Epithelial cell of prostate (primary cell): ENCODE data around the gene CNPY3.
"Not testable (repeated sequence)": the region's sequence is repeated elsewhere in the genome, so short reads cannot be mapped to it uniquely, and the experiment has no call there.

Experiments used
- DNase-seq: peaks from one replicate; pipeline ENCODE4 v3.0.0-alpha.2; 2011; ENCODE audit warnings: low read depth, low spot score
- H3K27ac ChIP-seq: fragments of 450-650 bp; 2 replicates; pipeline ENCODE4 v1.5.1; 2017; ENCODE audit warnings: mild to moderate bottlenecking

CNPY3 gene

DNA sequence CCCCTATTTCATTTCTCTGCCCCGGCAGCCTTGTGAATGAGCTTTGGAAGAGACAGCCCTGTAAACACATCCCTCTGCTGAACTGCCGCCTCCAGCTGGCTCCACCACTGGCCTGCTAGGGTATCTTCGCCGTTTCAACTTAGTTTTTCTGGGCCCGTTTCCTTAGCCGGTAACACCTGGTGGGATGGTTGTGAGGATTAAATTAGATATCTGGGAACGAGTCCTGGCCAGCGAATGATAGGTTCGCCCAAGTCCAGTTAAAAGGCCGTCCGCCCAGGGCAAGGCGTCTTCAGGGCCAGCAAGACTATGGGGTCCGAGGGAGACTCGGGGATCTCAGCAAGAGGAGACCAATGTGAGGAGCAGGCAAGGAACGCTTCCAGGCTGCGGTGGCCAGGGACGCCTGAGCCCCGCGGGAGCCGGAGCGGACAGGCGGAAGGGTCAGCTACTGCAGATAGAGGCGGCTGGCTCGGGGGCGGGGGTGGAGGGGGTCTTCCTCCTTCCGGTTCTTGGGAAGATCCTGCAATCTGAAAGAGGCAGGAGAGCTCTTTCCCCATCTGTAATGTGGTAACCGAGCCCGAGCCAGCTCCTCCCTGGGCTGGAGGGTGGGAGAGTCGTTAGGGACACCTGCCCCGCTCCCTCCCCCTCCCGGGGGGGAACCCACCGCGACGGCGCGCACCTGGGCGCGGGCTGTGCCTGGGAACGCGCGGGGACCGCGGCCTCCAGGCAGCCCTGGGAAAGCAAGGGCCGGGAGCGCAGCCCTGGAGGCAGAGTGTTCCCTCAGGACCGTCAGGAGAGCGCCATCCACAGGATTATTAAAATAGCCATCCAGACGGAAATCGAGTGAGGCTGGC is 17.9 kb upstream of the CNPY3 start:
- DNase-seq: no peak
- no peak overlapping the region for H3K27ac ChIP-seq

DNA sequence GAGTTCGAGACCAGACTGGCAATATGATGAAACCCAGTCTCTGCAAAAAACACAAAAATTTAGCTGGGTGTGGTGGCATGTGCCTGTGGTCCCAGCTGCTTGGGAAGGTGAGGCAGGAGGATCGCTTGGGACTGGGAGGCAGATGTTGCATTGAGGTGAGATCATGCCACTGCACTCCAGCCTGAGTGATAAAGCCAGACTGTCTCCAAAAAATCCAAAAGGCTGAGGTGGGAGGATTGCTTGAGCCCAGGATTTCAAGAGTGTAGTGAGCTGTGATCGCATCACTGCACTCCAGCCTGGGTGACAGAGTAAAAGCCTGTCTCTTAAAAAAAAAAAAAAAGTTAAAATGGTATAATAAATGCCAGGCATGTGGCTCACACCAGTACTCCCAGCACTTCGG is 14.7 kb upstream of the CNPY3 start:
- DNase-seq: no peak
- no peak overlapping the region for H3K27ac ChIP-seq

DNA sequence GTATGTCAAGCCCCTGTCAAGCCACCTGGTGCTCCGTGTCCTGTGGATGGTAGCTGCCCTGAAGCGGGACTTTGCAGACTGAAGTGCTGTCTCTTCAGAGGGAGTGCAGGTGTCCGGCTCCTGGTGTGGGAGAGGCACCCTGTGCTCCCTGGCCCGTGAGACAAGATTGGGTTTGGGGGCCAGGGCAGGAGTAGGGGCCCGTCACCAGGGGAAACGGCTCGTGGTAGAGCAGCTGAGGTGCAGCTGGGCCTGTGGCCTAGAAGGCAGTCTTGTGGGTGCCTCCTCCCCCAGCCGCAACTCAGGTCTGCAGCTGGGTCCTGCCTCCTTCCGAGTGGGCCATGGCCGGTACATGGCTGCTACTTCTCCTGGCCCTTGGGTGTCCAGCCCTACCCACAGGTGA is 13.5 kb upstream of the CNPY3 start, which contains the start of gene PTCRA:
TSS of gene PTCRA (plus strand) at position 322 of the 400 bp plus-strand sequence. CDS start at position 339, 17 bp downstream.
- no peak within 1 kb of the TSS for H3K27ac ChIP-seq
- no peak for DNase-seq

DNA sequence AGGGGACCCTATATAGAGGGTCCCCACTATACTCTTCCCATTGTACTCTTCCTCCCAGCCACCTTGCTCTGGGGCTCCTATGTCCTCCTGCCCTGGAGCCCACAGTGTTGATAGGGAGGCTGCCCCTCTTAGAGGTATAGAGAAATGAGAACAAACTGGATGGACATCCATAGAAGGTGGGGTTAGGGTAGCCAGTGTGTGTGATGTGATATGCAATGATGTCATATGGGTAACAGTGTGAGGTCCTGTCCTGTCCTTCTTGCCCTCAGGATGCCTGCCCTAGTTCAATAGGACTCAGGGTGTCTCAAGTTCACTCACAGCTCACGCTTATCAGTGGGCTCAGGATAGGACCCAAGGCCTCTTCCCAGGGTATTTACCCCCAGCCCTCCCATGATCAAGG is 13.0 kb upstream of the CNPY3 start:
- no peak for DNase-seq
- H3K27ac ChIP-seq: no peak overlapping the region

DNA sequence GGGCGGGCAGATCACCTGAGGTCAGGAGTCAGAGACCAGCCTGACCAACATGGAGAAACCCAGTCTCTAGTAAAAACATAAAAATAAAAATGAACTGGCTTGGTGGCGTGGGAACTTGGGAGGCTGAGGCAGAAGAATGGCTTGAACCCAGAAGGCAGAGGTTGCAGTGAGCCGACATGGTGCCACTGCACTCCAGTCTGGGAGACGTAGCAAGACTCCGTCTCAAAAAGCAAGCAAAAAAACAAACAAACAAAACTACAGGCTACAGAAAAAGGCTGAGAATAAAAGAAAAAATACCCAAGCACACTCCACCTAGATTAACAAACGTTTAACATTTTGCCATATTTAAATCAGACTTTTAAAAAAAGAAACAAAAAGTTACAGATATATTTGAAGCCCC is 7.5 kb upstream of the CNPY3 start:
- H3K27ac ChIP-seq: no peak overlapping the region
- DNase-seq: no peak

DNA sequence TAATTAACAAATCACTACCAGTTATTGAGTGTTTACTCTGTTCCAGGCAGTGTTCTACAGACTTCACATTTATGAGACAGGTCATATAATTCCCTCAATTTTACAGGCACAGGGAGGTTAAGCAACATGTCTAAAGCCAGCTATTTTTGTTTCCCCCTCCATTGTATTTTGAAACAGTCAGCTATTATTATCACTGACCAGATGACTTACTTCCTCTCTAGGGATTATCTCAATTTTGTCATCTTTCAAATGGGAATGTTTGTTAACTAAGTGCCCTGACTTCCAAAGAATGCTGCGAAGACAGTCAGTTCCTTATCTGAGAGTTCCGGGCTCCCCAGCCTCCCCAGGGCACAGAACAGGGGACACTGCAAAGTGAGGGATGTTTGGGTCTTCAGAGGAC is 5.6 kb upstream of the CNPY3 start:
- no peak overlapping the region for H3K27ac ChIP-seq
- DNase-seq: no peak

DNA sequence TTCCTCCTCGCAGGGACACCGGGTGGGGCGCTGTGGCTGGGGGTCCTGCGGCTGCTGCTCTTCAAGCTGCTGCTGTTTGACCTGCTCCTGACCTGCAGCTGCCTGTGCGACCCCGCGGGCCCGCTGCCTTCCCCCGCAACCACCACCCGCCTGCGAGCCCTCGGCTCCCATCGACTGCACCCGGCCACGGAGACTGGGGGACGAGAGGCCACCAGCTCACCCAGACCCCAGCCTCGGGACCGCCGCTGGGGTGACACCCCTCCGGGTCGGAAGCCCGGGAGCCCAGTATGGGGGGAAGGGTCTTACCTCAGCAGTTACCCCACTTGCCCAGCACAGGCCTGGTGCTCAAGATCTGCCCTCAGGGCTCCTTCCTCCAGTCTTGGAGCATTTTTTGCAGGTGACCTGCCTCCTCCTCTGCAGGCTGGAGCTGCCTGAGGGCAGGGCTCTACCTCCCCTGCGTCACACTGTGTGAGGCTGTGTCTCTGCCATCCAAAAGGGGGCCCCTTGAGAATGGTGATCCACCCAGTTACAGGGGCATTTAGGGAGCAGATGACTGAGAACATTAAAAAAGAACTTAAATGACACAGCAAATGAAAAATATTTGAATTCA is 3.9 kb upstream of the CNPY3 start:
- no peak overlapping the region for H3K27ac ChIP-seq
- DNase-seq: no peak

DNA sequence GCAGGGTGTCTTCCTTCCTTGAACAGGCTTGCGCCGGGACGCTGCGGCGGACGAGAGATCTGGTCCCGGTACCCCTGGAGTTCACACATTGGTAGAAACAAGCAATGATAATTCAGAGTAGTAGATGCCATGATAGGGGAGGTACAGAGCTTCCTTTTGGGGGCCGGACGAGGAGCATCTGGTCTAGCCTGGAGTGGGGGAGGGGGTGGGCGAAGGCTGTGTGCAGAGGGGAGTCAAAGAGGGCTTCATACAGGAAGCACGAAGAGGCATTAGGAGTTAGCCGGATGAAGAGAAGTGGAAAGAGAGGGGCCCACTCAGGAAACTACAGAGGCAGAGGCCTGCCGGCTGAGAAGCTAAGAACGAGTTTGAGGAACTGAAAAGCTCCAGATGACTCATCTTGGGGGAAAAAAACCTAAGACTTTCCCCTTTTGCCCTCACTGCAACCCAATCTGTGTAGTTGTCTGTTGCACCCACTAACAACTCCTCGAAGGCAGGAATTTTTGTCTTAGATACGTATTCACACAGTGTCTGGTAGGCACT is 611 bp downstream of the CNPY3 start:
- no peak for DNase-seq
- H3K27ac ChIP-seq: peak overlapping the region; percentile 90

DNA sequence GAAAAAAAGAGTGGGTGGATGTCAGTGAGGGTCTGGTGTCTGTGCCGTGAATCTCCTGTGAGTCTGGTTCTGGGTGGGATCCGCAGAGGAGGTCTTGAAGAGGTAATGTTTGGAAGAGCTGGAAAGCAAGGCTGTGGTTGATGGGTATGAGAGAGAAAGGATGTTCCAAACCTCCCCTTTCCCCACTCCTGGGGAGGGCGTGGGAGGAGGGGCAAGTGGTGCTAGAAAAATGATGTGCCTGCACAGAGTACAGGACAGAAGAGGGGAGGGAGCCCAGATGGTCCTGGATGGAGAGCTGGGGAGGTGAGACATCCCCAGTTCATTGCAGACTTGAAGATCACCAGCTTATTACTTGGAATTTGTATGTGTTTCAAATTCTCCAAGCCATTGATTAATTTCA is 3.1 kb downstream of the CNPY3 start:
- DNase-seq: no peak
- H3K27ac ChIP-seq: no peak overlapping the region

DNA sequence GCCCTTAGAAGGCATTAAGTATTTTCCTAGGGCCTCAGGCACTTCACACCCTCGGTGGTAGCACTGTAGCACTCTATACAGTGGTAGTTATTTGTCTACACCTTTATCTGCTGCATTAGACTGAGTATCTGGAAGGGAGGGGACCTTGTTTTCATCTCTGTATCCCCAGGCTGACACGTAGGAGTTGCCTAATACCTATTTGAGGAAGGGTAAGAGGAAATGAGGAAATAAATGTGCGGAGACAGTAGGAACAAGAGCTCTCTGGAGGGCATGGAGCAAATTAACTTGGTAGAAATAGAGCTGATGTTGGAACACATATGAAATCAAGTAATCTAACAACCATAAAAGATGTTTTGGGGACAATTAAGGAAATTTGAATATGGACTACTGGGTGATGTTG is 3.9 kb downstream of the CNPY3 start:
- H3K27ac ChIP-seq: no peak overlapping the region

DNA sequence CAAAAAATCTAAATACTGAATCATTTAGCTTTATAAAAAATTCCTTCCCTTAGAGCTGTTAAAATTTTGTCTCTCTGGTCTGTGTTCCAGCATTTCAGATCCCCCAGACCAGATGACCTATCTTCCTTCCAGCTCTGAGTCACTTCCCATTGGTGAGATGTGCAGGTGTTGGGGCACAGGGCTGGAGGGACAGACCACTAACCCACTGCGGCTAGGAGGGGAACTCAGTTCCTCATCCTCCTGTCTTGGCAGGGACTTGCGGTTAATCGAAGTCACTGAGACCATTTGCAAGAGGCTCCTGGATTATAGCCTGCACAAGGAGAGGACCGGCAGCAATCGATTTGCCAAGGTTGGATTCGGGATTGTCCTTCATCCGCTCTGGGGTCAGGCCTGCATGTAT is 6.0 kb downstream of the CNPY3 start:
- no peak for DNase-seq
- no peak overlapping the region for H3K27ac ChIP-seq

More for the DNA sequence above, 3.9 kb downstream of the CNPY3 start:
- no peak for DNase-seq

DNA sequence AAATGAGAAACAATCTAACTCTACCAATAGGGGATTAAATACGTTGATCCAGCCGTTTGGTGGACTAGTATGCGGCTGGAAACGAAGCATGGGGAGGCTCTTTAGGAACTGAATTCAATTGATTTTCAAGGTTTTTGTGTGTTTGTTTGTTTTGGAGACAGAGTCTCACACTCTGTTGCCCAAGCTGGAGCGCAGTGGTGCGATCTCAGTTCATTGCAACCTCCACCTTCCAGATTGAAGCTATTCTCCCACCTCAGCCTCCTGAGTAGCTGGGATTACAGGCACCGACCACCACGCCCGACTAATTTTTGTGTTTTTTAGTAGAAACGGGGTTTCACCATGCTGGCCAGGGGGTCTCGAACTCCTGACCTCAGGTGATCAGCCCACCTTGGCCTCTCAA is 7.1 kb downstream of the CNPY3 start:
- DNase-seq: no peak

DNA sequence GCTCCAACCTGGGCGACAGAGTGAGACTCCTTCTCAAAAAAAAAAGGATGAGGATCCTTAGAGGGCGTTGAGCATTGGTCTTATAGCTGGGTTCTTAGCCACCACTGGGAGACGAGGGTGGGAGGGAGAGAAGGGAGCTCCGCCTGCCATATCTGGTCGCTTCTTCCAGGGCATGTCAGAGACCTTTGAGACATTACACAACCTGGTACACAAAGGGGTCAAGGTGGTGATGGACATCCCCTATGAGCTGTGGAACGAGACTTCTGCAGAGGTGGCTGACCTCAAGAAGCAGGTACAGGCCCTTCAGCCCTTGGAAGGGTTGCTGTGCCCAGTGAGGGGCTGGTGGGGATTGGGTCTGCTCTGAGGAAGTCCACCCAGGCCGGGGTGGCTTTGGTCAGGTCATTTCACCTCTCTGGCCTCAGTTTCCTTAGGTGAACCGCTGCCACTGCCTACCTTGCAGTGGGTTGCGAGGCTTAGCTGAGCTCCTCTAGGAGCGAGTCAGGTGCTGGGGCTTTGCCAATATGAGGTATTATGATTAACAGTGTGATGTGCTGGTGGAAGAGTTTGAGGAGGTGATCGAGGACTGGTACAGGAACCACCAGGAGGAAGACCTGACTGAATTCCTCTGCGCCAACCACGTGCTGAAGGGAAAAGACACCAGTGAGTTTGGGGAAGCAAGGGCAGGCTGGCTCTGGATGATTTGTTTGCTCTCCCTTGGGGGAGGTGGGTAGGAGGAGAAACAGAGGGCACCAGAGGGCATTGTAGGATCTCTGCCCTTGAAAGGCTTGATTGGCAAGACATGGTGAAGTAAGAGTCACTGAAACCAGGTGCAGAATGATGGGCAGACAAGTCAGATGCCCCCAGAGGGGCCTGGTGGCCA is 8.5 kb downstream of the CNPY3 start:
- H3K27ac ChIP-seq: no peak overlapping the region
- DNase-seq: no peak

More for the DNA sequence above, 7.1 kb downstream of the CNPY3 start:
- H3K27ac ChIP-seq: no peak overlapping the region

DNA sequence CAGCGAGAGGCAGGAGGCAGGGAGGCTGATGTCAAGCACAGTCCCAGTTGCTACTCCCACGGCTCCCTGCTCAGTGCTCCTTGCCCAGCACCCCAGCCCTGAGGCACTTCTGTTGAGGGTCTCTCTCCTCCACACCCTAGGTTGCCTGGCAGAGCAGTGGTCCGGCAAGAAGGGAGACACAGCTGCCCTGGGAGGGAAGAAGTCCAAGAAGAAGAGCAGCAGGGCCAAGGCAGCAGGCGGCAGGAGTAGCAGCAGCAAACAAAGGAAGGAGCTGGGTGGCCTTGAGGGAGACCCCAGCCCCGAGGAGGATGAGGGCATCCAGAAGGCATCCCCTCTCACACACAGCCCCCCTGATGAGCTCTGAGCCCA is 9.1 kb downstream of the CNPY3 start:
- DNase-seq: no peak
- H3K27ac ChIP-seq: no peak overlapping the region

DNA sequence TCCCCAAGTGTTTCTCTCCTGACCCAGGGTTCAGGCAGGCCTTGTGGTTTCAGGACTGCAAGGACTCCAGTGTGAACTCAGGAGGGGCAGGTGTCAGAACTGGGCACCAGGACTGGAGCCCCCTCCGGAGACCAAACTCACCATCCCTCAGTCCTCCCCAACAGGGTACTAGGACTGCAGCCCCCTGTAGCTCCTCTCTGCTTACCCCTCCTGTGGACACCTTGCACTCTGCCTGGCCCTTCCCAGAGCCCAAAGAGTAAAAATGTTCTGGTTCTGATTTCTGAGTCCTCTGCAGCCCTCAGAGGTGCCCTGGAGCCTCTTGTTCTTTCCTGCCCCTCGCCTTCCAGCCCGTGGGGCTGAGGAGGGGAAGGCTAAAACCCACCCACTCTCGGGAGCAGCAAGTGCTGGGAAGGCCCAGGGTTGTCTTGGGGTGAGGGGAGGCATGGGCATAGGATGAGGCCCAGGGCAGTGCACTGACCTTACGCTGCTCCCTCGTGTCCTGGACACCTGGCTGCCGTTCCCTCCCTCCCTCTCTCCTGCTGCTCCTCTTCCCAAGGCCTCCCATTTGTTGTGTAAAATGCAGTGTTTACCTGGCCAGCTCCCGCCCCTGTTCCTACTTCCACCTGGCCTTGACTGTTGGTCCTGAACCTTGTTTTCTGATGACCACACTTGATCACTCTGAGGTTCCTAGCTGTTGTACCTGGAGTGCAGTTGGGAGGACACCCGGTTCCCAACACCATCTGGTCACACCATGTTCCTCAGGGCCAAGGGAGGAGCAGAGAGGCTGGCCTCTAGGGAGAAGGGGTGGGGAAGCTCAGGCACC is 9.9 kb downstream of the CNPY3 start:
- no peak overlapping the region for H3K27ac ChIP-seq
- no peak for DNase-seq

DNA sequence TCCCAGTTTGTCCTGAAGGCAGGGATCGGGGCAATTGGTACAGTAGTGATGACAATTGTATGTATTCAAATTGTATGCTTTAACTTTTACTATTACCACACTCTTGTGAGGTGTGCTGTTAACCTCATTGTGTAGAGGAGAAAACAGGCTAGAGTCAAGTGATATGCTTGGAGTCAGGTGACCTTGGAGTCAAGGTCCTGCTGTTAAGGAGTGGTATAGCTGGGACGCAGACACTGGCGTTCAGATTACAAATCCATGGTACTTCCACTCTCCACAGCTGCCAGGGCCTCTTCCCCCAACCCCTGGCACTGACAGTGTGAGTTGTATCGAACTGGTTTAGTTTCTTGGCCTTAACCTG is 10.5 kb downstream of the CNPY3 start:
- no peak overlapping the region for H3K27ac ChIP-seq
- DNase-seq: no peak

DNA sequence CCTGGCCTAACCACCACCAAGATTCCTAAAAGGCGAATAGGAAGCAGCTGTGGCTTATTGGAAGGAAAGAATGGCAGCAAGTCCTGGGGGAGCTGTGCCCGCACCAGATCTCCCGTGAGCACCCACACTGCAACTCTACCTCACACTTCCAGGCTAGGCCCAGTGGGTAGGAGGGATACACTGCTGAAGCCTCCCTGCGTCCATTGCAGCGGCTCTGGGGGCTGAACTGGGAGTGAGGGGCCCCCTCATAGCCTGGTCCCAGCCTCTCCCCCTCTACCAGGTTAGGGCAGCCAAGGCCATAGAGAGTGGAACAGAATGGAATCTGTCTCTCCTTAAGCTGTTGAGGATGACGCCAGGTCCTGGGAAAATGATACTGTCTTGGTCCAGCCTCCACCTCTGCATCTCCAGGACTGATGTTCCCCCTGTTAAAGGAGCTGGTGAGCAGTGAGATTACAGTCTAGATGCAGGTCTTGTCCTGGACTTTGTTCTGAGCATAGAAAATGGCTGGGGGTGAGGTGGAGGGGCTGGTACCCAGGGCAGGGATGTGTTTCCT is 11.3 kb downstream of the CNPY3 start:
- no peak overlapping the region for H3K27ac ChIP-seq
- DNase-seq: no peak

DNA sequence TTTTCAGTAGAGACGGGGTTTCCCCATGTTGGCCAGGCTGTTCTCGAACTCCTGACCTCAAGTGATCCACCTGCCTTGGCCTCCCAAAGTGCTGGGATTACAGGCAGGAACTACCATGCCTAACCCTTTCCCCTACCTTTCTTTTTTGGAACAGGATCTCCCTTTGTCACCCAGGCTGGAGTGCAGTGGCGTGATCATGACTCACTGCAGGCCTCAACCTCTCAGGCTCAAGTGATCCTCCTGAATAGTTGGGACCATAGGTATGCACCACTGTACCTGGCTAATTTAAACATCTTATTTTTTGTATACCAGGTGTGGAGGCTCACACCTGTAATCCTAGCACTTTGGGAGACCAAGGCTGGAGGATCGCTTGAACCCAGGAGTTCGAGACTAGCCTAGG is 12.1 kb downstream of the CNPY3 start:
- not testable (repeated sequence) for H3K27ac ChIP-seq, DNase-seq

DNA sequence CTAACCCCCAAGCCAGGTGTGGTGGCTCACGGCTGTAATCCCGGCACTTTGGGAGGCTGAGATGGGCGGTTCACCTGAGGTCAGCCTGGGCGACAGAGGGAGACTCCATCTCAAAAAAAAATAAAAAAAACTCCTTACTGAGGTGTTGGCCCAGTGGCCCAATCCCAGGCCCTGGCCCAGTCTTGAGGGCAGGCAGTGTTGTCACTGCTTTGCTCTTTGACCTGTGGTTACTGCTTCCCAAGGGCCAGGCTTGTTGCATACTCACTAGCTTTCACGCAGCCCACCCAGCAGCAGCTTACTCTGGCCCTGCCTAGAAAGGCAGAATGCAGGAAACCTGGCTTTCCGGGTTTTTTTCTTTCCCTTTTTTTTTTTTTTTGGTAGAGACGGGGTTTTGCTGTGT is 13.2 kb downstream of the CNPY3 start:
- no peak overlapping the region for H3K27ac ChIP-seq
- DNase-seq: no peak

DNA sequence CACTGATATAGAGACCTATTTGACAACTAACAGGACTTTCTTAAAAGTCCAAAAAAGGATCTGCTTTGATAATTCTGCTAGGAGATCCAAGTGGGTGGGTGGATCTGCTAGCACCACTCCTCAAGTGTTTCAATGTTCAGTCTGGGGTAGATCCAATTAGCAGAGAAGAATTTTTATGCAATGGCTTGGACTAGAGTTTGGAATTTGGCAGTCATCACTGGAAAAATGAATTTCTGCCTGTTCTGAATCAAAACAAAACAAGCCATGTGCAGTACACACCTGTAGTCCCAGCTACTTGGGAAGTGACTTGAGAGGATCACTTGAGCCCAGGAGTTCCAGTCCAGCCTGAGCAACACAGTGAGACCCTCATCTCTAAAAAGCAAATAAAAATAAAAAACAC is 18.7 kb downstream of the CNPY3 start:
- no peak overlapping the region for H3K27ac ChIP-seq
- DNase-seq: no peak
